DMS114 treated with DMSO at 0.1 percent for 48 hours (cell line): Measurements from ENCODE around the gene METTL1.
A peak's percentile ranks its signal among the peaks of the same experiment; 100 is the strongest.

Experiments
- DNase-seq: peaks from one replicate; lab custom pipeline; 2025; ENCODE audit not compliant: unreplicated experiment; lab: John Stamatoyannopoulos, UW

The METTL1 gene

DNA sequence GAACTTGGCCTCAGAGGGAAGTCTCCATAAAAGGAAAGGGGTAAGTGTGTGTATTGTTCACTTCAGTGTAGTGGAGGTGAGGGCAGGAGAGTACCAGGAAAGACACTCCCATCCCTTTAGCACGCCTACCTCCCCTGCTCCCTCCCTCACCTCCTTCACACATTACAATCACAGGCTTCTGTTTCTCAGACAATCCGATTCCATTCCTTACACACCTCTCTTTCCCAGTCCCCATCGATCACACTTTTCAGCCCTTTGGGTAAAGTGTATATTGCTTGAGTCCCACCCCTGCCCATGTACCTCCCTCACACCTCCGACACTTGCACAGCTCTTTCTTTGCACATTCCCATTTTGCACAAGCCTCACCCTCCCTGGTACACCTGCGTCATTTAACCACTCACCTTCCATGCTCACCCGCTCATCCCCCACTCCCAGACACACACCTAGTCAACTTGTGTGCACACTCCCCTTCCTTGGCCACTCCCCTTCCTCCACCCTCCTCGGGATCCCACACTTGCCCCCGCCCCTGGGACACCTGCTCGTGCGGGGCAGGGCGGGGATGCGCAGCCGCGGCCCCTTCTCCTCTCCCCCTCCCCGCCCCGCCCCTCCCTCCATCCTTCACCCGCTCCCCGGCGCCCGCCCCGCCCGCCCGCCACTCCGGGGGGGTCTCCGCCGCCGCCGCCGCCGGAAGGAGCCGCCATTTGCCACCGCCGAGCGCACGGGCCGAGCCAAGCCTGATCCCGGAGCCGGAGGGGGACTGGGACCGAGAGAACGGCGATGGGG is 17.3 kb downstream of the METTL1 start, which contains the start of gene MARCHF9:
Gene MARCHF9 (plus strand): TSS at position 693 of the 783 bp plus-strand sequence. CDS start 426 bp downstream, outside the sequence.
- DNase-seq: peak; percentile 36

- DNase-seq: no peak
These were observed 18.1 kb downstream of the METTL1 start for GRCh38 chr12:57753756-57754337.

DNA sequence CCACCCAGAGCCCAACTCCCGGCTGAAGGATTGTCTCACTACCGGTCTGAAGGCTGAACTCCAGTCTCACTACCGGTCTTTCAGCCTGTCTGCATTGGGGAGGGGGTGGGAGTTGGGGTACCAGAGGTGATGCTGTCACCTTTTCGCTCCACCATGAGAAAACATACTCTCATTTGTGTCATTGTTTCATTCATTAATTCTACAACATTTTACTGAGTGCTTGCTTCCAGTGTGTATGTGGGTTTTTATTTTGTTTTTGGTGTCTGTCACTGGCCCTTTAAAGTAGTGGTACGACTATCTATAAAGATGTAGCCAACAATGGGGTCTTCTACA is 19.3 kb downstream of the METTL1 start:
- DNase-seq: no peak

- peak; percentile 98 for DNase-seq
These were observed 19.9 kb downstream of the METTL1 start, which contains the start of gene CDK4 for GRCh38 chr12:57751788-57752667. Gene CDK4 (minus strand): TSS chr12:57752310. CDS start chr12:57751717, 593 bp downstream.

- no peak for DNase-seq
These were observed 20.5 kb downstream of the METTL1 start for GRCh38 chr12:57751432-57751787.

GRCh38 chr12:57750561-57751431 is 21.1 kb downstream of the METTL1 start:
- no peak for DNase-seq

DNA sequence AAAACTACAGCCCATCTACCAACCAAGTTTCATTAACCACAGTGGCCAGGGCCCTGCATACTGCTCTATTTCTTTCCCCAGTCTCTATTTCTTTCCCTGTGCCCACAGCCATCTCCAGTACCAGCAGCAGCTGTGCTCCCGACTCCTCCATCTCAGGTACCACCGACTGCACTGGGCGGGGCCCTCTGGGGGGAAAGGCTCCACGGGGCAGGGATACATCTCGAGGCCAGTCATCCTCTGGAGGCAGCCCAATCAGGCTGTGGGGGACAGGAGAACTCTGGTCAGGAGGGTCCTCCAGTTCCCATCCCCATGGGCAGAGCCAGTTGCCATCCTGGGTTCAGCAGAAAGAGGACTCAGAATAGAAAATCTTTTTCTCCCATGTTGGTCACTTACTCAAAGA is 22.8 kb downstream of the METTL1 start:
- no peak for DNase-seq

DNA sequence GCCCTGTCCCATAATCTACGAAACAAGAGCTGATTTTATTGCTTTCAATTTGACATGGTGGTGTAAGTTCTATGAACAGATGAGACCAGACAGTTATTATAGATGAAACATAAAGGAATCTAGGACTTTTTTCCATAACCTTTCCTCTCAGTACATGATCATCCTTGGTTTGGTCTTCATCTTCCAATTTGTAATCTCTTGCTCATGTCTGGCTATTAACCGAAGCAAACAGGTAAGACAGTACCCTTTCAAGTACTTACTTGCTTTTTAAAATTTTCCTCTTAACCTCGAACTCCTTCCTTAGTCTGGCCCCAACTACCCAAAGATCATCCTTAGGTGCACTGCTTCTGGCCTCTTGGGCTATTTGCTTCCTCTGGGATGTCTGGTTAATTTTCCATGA is 25.9 kb downstream of the METTL1 start:
- no peak for DNase-seq

DNA sequence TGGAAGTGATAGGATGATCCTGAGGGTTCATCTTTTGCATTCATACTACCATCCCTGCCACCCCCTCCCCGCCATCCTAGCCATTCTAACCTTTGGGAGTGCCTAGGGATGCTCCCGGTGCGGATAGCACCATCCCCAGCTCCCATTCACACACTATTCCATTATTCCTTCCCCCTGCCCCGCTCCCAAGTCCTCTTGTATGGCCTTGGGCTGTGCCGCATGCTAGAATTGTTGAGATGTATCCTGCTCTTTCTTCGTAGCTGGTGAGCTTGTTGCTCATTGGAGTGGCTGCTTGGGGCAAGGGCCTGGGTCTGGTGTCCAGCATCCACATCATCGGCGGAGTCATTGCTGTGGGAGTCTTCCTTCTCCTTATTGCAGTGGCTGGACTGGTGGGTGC is 26.4 kb downstream of the METTL1 start:
- no peak for DNase-seq

GRCh38 chr12:57744777-57745484 is 27.0 kb downstream of the METTL1 start, which contains the start of gene TSPAN31:
Gene TSPAN31 (plus strand): TSS chr12:57745039. CDS start chr12:57745155, 116 bp downstream.
- peak; percentile 93 for DNase-seq

GRCh38 chr12:57744194-57744776 is 27.6 kb downstream of the METTL1 start:
- DNase-seq: peak; percentile 47

DNA sequence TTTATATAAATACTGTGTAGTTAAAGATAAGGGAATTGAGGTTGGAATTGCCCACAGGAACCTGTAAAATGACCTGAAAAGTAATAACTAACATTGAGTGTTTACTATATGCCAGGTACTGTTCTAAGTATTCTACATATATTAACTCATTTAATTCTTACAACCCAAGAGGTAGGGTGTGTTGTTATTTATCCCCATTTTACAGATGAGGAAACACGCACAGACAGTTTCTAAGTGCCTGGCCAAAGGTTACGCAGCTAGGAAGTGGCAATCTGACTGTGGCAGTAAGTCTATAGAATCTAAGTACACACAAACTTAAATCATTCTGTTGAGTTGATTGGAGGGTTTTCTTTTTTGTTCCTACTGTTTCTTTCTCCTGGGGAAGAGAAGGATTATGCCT is 28.1 kb downstream of the METTL1 start:
- DNase-seq: no peak

DNA sequence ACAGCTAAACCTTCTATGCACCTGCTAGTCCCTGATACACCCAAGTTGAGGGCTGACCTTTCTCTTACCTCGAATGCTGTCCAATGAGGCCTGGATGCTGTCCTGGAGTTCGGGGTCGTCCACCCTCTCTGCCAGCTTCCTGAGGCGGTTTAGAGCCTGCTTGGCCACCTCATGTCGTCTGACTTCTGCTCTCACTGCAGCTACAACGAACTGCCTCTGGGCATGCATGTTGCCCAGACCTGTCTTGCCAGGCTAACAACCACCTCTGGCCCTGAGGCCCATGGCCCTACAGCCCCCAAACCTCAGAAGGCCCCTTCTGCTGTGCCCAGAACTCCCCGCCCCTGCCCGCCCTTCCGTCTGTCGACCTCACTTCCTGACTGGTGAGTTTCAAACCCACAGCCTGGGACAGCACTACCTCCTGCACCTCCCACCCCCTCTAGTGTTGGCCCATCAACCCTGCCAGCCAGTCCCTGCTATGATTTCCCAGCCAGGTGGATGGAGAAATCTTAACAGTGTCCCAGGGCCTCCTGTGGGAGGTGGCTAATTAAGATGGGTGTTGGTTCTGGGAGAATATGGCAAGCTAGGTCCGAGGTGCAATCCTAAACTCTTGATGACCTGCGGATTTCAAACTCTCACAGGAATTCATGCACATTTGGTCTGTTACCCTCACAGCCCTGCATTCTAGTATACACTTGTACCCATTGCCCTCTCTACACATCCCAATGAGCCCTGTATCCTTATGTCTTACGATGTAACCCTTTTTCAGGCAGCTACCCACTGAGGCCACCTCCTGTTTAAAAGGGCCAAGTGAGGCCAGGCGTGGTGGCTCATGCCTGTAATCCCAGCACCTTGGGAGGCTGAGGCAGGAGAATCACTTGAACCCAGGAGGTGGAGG is 29.8 kb downstream of the METTL1 start:
- no peak for DNase-seq

- DNase-seq: no peak
These were observed 30.5 kb downstream of the METTL1 start for GRCh38 chr12:57741413-57741789.

- DNase-seq: no peak
These were observed 31.1 kb downstream of the METTL1 start for GRCh38 chr12:57740656-57741412.

DNA sequence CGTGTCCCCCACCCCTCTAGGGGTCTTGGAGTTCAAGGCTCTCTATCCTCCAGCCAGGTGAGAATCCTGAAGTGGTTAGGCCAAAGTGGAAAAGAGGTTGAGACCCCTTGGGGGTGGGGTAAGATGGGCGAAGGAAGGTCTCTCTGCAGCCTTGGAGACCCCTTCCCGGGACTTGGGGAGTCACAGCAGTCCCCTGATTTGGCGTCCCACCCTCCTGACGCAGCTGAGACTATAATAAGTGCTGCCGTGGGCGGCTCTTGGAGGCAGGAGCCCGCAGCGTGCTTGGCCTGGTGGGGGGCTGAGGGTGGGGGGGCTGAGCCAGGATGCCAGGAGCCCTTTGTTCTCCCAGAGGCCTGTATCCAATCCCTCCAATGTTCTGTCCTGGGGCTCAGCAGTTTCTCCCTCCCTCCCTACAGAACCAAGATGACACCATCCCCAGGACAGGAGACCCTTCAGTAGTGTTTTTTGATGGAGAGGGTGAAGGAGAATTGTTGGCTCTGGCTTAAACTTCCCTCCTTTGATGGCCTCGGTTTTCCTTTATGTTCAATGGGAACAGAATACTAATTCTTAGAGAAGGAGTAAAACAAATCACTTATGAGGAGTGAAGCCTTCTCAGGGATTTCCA is 31.9 kb downstream of the METTL1 start:
- no peak for DNase-seq

- no peak for DNase-seq
These were observed 32.5 kb downstream of the METTL1 start for GRCh38 chr12:57739387-57739786.
